Endothelial cell of umbilical vein (primary cell): ENCODE results near the gene DOP1B. TPM values are rescaled to one million over a fixed set of nuclear protein-coding genes. Genes with fewer than 3 reads are reported as not detected.

Experiments used
- BruUV-seq: library from RNA; stranded (reverse); fragments of 400-500 nt; replicated peaks from 2 replicates; lab custom pipeline; 2021; lab: Mats Ljungman, UMichigan
- CTCF ChIA-PET: fragments of 300-600, 350-600 bp; sonication (Branson Sonifier 250); formaldehyde crosslinking; loops from one replicate; lab custom pipeline; 2021; ENCODE audit warnings: antibody characterized with exemption, inconsistent platforms; lab: Charles Lee
- POLR2A ChIA-PET: fragments of 300-600, 350-600 bp; sonication (Branson Sonifier 250); formaldehyde crosslinking; loops from one replicate; lab custom pipeline; 2021; ENCODE audit warnings: antibody characterized with exemption, inconsistent platforms; lab: Charles Lee
- DNase-seq: peaks from one replicate; pipeline ENCODE4 v3.0.0-alpha.2; 2011; ENCODE audit warnings: low read depth, low spot score
- FAIRE-seq: peaks from 2 replicates; lab custom pipeline; 2011; peaks lifted over from hg19 to GRCh38; lab: Jason Lieb, UNC
- H2AFZ ChIP-seq: 2 replicates; pipeline ENCODE4 v1.6.0; 2012; ENCODE audit warnings: low read depth, low read length, control low read depth, inconsistent platforms
- H3K27ac ChIP-seq: 2 replicates; pipeline ENCODE4 v1.5.1; 2011; ENCODE audit warnings: low read depth, mild to moderate bottlenecking, control low read depth, low read length, moderate library complexity; ENCODE audit not compliant: insufficient read depth
- H3K27me3 ChIP-seq, 2 experiments: 2 replicates each; pipeline versions ENCODE4 v1.6.0 to v1.6.1; 2011; ENCODE audit warnings: low read length in 2 of 2, mixed read lengths in 1 of 2; ENCODE audit not compliant: control insufficient read depth in 2 of 2, insufficient read depth in 2 of 2
- H3K36me3 ChIP-seq, 2 experiments: 2 replicates in 1 of 2; 3 replicates in 1 of 2; pipeline ENCODE4 v1.5.1; 2011; ENCODE audit warnings: low read length in 2 of 2, mild to moderate bottlenecking in 1 of 2, moderate library complexity in 1 of 2; ENCODE audit not compliant: control insufficient read depth in 2 of 2, insufficient read depth in 2 of 2; ENCODE audit errors: extremely low read depth in 1 of 2
- H3K4me1 ChIP-seq: 3 replicates; pipeline ENCODE4 v1.5.1; 2011; ENCODE audit warnings: mild to moderate bottlenecking, low read length; ENCODE audit not compliant: control insufficient read depth, insufficient read depth; ENCODE audit errors: extremely low read depth
- H3K4me2 ChIP-seq: 2 replicates; pipeline ENCODE4 v1.6.1; 2011; ENCODE audit warnings: low read length, control low read depth, mixed read lengths; ENCODE audit not compliant: insufficient read depth
- H3K4me3 ChIP-seq, 3 experiments: fragments of 200-600 bp in 1 of 3; sonication (generic), shearing (Covaris generic) in 1 of 3; replicated peaks in 1 of 3; 2 replicates each; pipeline ENCODE4 v1.5.1; 2011 to 2016; ENCODE audit warnings: control low read depth in 3 of 3, low read length in 3 of 3, mild to moderate bottlenecking in 2 of 3, inconsistent platforms in 1 of 3, low read depth in 1 of 3, moderate library complexity in 1 of 3; ENCODE audit not compliant: insufficient read depth in 1 of 3
- H3K79me2 ChIP-seq: 2 replicates; pipeline ENCODE4 v1.6.0; 2012; ENCODE audit warnings: low read length, inconsistent platforms; ENCODE audit not compliant: control insufficient read depth, insufficient read depth
- H3K9ac ChIP-seq: replicated peaks from 2 replicates; pipeline ENCODE3; 2011; ENCODE audit warnings: low read length, control low read depth; ENCODE audit not compliant: insufficient read depth; ENCODE audit errors: extremely low read depth
- H3K9me1 ChIP-seq: replicated peaks from 3 replicates; pipeline ENCODE4 v1.6.0; 2011; ENCODE audit warnings: mild to moderate bottlenecking, low read length; ENCODE audit not compliant: control insufficient read depth, insufficient read depth; ENCODE audit errors: extremely low read depth
- H3K9me3 ChIP-seq: replicated peaks from 2 replicates; pipeline ENCODE4 v1.5.1; 2012; ENCODE audit warnings: low read length, inconsistent platforms; ENCODE audit not compliant: control insufficient read depth, insufficient read depth
- H4K20me1 ChIP-seq: replicated peaks from 2 replicates; pipeline ENCODE3; 2011; ENCODE audit warnings: mild to moderate bottlenecking, low read length; ENCODE audit not compliant: control insufficient read depth, insufficient read depth; ENCODE audit errors: extremely low read depth
- CTCF ChIP-seq, 2 donors: IDR thresholded peaks; 1 replicate in 1 of 2; 2 replicates in 1 of 2; pipeline ENCODE4 v1.5.1; 2011; ENCODE audit warnings: low read length in 2 of 2, mild to moderate bottlenecking in 2 of 2, moderate library complexity in 2 of 2, control low read depth in 1 of 2, inconsistent platforms in 1 of 2, low read depth in 1 of 2; ENCODE audit not compliant: insufficient read depth in 1 of 2; ENCODE audit errors: extremely low read depth in 1 of 2
- EZH2 ChIP-seq: IDR thresholded peaks from 2 replicates; pipeline ENCODE4 v1.6.1; 2012; ENCODE audit warnings: borderline replicate concordance, low read depth, mild to moderate bottlenecking, moderate library complexity, low read length, inconsistent platforms; ENCODE audit not compliant: severe bottlenecking
- FOS ChIP-seq: IDR thresholded peaks from 2 replicates; pipeline ENCODE4 v1.6.1; 2011; ENCODE audit warnings: mild to moderate bottlenecking, low read length, moderate library complexity, borderline replicate concordance; ENCODE audit not compliant: insufficient read depth
- GATA2 ChIP-seq: IDR thresholded peaks from 2 replicates; pipeline ENCODE4 v1.7.0; 2011; ENCODE audit warnings: low read depth, mild to moderate bottlenecking, moderate library complexity, mixed read lengths, low read length; ENCODE audit not compliant: insufficient read length, insufficient read depth
- JUN ChIP-seq: IDR thresholded peaks from 2 replicates; pipeline ENCODE4 v1.6.1; 2011; ENCODE audit warnings: borderline replicate concordance, low read depth; ENCODE audit not compliant: insufficient read length, insufficient read depth
- POLR2A ChIP-seq: IDR thresholded peaks from 2 replicates; pipeline ENCODE4 v1.6.1; 2012; ENCODE audit warnings: low read depth, mild to moderate bottlenecking, control low read depth, low read length
- POLR2AphosphoS5 ChIP-seq: IDR thresholded peaks from 2 replicates; pipeline ENCODE4 v1.6.1; 2012; ENCODE audit warnings: low read depth, mild to moderate bottlenecking, control low read depth, low read length, moderate library complexity; ENCODE audit not compliant: insufficient read depth
- dilution Hi-C: fragments of 300-500 bp; cut with MboI; formaldehyde crosslinking; loops from one replicate; pipeline ENCODE4 v1.15.0; 2019; ENCODE audit warnings: low sequenced_read_pairs; ENCODE audit not compliant: extremely low pct_ligation_motif_present
- intact Hi-C: fragments of 100-400 bp; cut with micrococcal nuclease; formaldehyde crosslinking; loops from one replicate; pipeline ENCODE4 v1.10.0; 2022
- polyA plus RNA-seq, 4 experiments: library from polyadenylated mRNA; depleted of rRNA in 3 of 4; stranded (reverse) in 3 of 4; unstranded in 1 of 4; fragments of >200 nt; gene quantifications; 2 replicates each; pipeline versions ENCODE4 v1.2.1 to v1.2.3, GENCODE V29; 2011 to 2012; ENCODE audit warnings: missing spikeins in 1 of 4
- total RNA-seq: library from RNA; stranded (reverse); gene quantifications from 2 replicates; pipeline ENCODE4 v1.2.3, GENCODE V29; 2021

DOP1B gene
- total and polyA plus RNA-seq, 2 donors (not counting 3 experiments of a cell fraction or from before 2014, with no cell fraction given) = 3.7 to 9.9 TPM

- Histone ChIP-seq H3K27me3 (no peaks in the 10 kb centered on the region), H3K27ac (peak within 1 kb of the TSS; percentile 27), H3K36me3 (no peaks in the 10 kb centered on the region), H3K4me1 (peaks cover 14% of the 10 kb centered on the region), H3K9me1 (no peaks in the 10 kb centered on the region), H3K9ac (peak within 1 kb of the TSS; percentile 27), H3K9me3 (no peaks in the 10 kb centered on the region), H2AFZ (peak within 1 kb of the TSS; percentile 74), H3K79me2 (peaks cover 7% of the 10 kb centered on the region), H3K4me3 (peak within 1 kb of the TSS; percentile 32 to 87 (median 77)), H4K20me1 (no peaks in the 10 kb centered on the region), H3K4me2 (peak within 1 kb of the TSS; percentile 93)
- CTCF ChIA-PET = interaction anchor here (0.9 to 1.8 kb wide), 3 partner anchors 10 to 15 kb away, joined by 3 to 11 read pairs (median 5); no protein-coding TSS in a partner anchor
- POLR2A ChIA-PET = no interaction called here
- intact Hi-C loops = loop anchor here (1.0 to 5.0 kb wide), 2 partner anchors 21 to 187 kb away; partner anchors contain the start of genes DOP1B and MORC3
- peak; percentile 66 for DNase-seq
- BruUV-seq = no TSS peak
- dilution Hi-C loops = no loop called here
- no peak for TF ChIP-seq CTCF (IDR thresholded peaks at IDR 0.05; ENCODE audit: extremely low read depth in 1 of 2, insufficient read depth in 1 of 2, low read depth in 1 of 2, low read length in 2 of 2)
- TF ChIP-seq JUN = no peak
- no peak for TF ChIP-seq POLR2AphosphoS5
- TF ChIP-seq FOS = no peak
- no peak for TF ChIP-seq POLR2A
- TF ChIP-seq EZH2 = no peak
- TF ChIP-seq GATA2 = no peak
- no peak for FAIRE-seq
Measured at GRCh38 chr21:36134803-36135390, 21.7 kb upstream of the DOP1B start, which contains the start of gene CBR3. Gene CBR3 (plus strand): TSS chr21:36135079. CDS start chr21:36135193, 114 bp downstream.
